Measurements from ENCODE around the gene NOS3. TPM values are rescaled to one million over a fixed set of nuclear protein-coding genes. Genes with fewer than 3 reads are reported as not detected.

Gene NOS3
- total and polyA plus RNA-seq, 9 of the 15 experiments (the other 6 are each of a cell fraction or from before 2014, with no cell fraction given), result 1.1 to 121 (median 23.6) TPM

- TF ChIP-seq ZBTB11 (CRISPR knock-in tag; IDR thresholded peaks at IDR 0.05), result peak in 1 of 3 experiments; percentile 82; a peak in 2 of 6 replicates
- no peak; the same call in 1 of the 2 replicates for TF ChIP-seq SMARCA4 (IDR thresholded peaks at IDR 0.05)
- TF ChIP-seq MCM7 (IDR thresholded peaks at IDR 0.05), result no peak
- no peak for TF ChIP-seq ARHGAP35 (IDR thresholded peaks at IDR 0.05; ENCODE audit: partially characterized antibody)
- TF ChIP-seq KAT2B (IDR thresholded peaks at IDR 0.05; ENCODE audit: low read depth, low read length), result no peak
- TF ChIP-seq MIER1 (IDR thresholded peaks at IDR 0.05; ENCODE audit: low read depth), result no peak
- no peak for TF ChIP-seq MCM2 (IDR thresholded peaks at IDR 0.05; ENCODE audit: low read depth)
- no peak for TF ChIP-seq RNF219 (CRISPR knock-in tag; IDR thresholded peaks at IDR 0.05)
- TF ChIP-seq KDM5B (IDR thresholded peaks at IDR 0.05; ENCODE audit: insufficient replicate concordance, low read depth, low read length), result no peak
- peak; percentile 73 for TF ChIP-seq ZNF740 (CRISPR knock-in tag; IDR thresholded peaks at IDR 0.05)
- TF ChIP-seq ZNF740 (tag; IDR thresholded peaks at IDR 0.05), result no peak
- TF ChIP-seq, protein P1, sequence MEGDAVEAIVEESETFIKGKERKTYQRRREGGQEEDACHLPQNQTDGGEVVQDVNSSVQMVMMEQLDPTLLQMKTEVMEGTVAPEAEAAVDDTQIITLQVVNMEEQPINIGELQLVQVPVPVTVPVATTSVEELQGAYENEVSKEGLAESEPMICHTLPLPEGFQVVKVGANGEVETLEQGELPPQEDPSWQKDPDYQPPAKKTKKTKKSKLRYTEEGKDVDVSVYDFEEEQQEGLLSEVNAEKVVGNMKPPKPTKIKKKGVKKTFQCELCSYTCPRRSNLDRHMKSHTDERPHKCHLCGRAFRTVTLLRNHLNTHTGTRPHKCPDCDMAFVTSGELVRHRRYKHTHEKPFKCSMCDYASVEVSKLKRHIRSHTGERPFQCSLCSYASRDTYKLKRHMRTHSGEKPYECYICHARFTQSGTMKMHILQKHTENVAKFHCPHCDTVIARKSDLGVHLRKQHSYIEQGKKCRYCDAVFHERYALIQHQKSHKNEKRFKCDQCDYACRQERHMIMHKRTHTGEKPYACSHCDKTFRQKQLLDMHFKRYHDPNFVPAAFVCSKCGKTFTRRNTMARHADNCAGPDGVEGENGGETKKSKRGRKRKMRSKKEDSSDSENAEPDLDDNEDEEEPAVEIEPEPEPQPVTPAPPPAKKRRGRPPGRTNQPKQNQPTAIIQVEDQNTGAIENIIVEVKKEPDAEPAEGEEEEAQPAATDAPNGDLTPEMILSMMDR (IDR thresholded peaks at IDR 0.05 in 2 of 3, conservative IDR thresholded peaks at IDR 0.05 in 1 of 3; ENCODE audit: insufficient read depth in 2 of 3, low read depth in 1 of 3, low read length in 3 of 3), result peak in 1 of 3 experiments; percentile 5; a peak in 1 of 6 replicates
- no peak for TF ChIP-seq CBFA2T2 (conservative IDR thresholded peaks at IDR 0.05)
- peak; percentile 85 for TF ChIP-seq NR2C1 (IDR thresholded peaks at IDR 0.05)
- peak; percentile 90 for TF ChIP-seq NR2C1 (tag; IDR thresholded peaks at IDR 0.05)
Observed at GRCh38 chr7:150992833-150993302, 2.1 kb downstream of the NOS3 start (continued).

Measured in K562 (cell line).